SK-N-SH treated with all-trans-retinoic acid at 6 μM for 48 hours (cell line): ENCODE measurements around the gene C21orf58.
"Not testable (repeated sequence)": the region's sequence is repeated elsewhere in the genome, so short reads cannot be mapped to it uniquely, and the experiment has no call there.

Source experiments
- ATAC-seq: fragments of 200-7000 bp; cut with Tn5 transposase; 3 replicates; pipeline ENCODE4 v1.9.1; 2020; ENCODE audit warnings: mild to moderate bottlenecking, moderate library complexity
- BACH2 ChIP-seq: fragments of 250-450 bp; sonication (Bioruptor Pico); IDR thresholded peaks from 2 replicates; pipeline ENCODE4 v1.9.0; 2021; ENCODE audit warnings: mild to moderate bottlenecking, borderline replicate concordance
- CSRNP3 ChIP-seq: fragments of 250-450 bp; sonication (Bioruptor Pico); IDR thresholded peaks from 2 replicates; pipeline ENCODE4 v1.5.1; 2021; ENCODE audit warnings: mild to moderate bottlenecking, moderate library complexity
- ESRRG ChIP-seq: fragments of 250-450 bp; sonication (Bioruptor Pico); IDR thresholded peaks from 2 replicates; pipeline ENCODE4 v1.6.1; 2021; ENCODE audit warnings: mild to moderate bottlenecking
- GLIS3 ChIP-seq: fragments of 250-450 bp; sonication (Bioruptor Pico); IDR thresholded peaks from 2 replicates; pipeline ENCODE4 v1.5.0; 2020; ENCODE audit warnings: mild to moderate bottlenecking, moderate library complexity
- ISL1 ChIP-seq: fragments of 250-450 bp; sonication (Bioruptor Pico); IDR thresholded peaks from 2 replicates; pipeline ENCODE4 v2.1.2; 2022; ENCODE audit warnings: mild to moderate bottlenecking, moderate library complexity
- OSR1 ChIP-seq: fragments of 250-450 bp; sonication (Bioruptor Pico); IDR thresholded peaks from 2 replicates; pipeline ENCODE4 v1.8.0; 2022; ENCODE audit warnings: moderate library complexity, mild to moderate bottlenecking, inconsistent platforms
- PATZ1 ChIP-seq: fragments of 250-450 bp; sonication (Bioruptor Pico); IDR thresholded peaks from 2 replicates; pipeline ENCODE4 v1.8.0; 2020; ENCODE audit warnings: mild to moderate bottlenecking, moderate library complexity, borderline replicate concordance
- POU6F1 ChIP-seq: fragments of 250-450 bp; sonication (Bioruptor Pico); IDR thresholded peaks from 2 replicates; pipeline ENCODE4 v1.8.0; 2021; ENCODE audit warnings: low read depth, mild to moderate bottlenecking, moderate library complexity, borderline replicate concordance
- PPARA ChIP-seq: fragments of 250-450 bp; sonication (Bioruptor Pico); IDR thresholded peaks from 2 replicates; pipeline ENCODE4 v1.5.0; 2020; ENCODE audit warnings: mild to moderate bottlenecking, borderline replicate concordance
- RARB ChIP-seq: fragments of 250-450 bp; sonication (Bioruptor Pico); IDR thresholded peaks from 2 replicates; pipeline ENCODE4 v1.8.0; 2021; ENCODE audit warnings: mild to moderate bottlenecking, moderate library complexity
- SNAI2 ChIP-seq: fragments of 250-450 bp; sonication (Bioruptor Pico); IDR thresholded peaks from 2 replicates; pipeline ENCODE4 v1.5.0; 2020; ENCODE audit warnings: mild to moderate bottlenecking, moderate library complexity
- TCF4 ChIP-seq: fragments of 250-450 bp; sonication (Bioruptor Pico); IDR thresholded peaks from 2 replicates; pipeline ENCODE4 v1.8.0; 2021; ENCODE audit warnings: mild to moderate bottlenecking, moderate library complexity, borderline replicate concordance
- TOX ChIP-seq: fragments of 250-450 bp; sonication (Bioruptor Pico); IDR thresholded peaks from 2 replicates; pipeline ENCODE4 v1.8.0; 2021; ENCODE audit warnings: mild to moderate bottlenecking, moderate library complexity, borderline replicate concordance
- TSHZ2 ChIP-seq: fragments of 250-450 bp; sonication (Bioruptor Pico); IDR thresholded peaks from 2 replicates; pipeline ENCODE4 v1.5.0; 2020; ENCODE audit warnings: mild to moderate bottlenecking, moderate library complexity
- ZC3H10 ChIP-seq: fragments of 250-450 bp; sonication (Bioruptor Pico); IDR thresholded peaks from 2 replicates; pipeline ENCODE4 v1.5.1; 2021; ENCODE audit warnings: mild to moderate bottlenecking, moderate library complexity
- ZFP3 ChIP-seq: fragments of 250-450 bp; sonication (Bioruptor Pico); IDR thresholded peaks from 2 replicates; pipeline ENCODE4 v1.5.0; 2020; ENCODE audit warnings: mild to moderate bottlenecking, moderate library complexity
- ZFP30 ChIP-seq: fragments of 450-650 bp; formaldehyde crosslinking; IDR thresholded peaks from 2 replicates; pipeline ENCODE4 v1.5.0; 2022; ENCODE audit warnings: mild to moderate bottlenecking, moderate library complexity
- ZNF565 ChIP-seq: fragments of 450-650 bp; formaldehyde crosslinking; conservative IDR thresholded peaks from 2 replicates; pipeline ENCODE4 v1.5.0; 2020; ENCODE audit warnings: low read depth, mild to moderate bottlenecking, moderate library complexity
- ZNF70 ChIP-seq: fragments of 450-650 bp; formaldehyde crosslinking; IDR thresholded peaks from 2 replicates; pipeline ENCODE4 v1.5.0; 2020; ENCODE audit warnings: mild to moderate bottlenecking, moderate library complexity
- ZNF8 ChIP-seq: fragments of 450-650 bp; formaldehyde crosslinking; IDR thresholded peaks from 2 replicates; pipeline ENCODE4 v1.5.0; 2020; ENCODE audit warnings: mild to moderate bottlenecking, moderate library complexity

Gene C21orf58

GRCh38 chr21:46323710-46324389 lies at the start of gene C21orf58, which contains the start of gene PCNT:
Gene C21orf58 (minus strand): TSS chr21:46323870. CDS start chr21:46322738, 1,132 bp downstream.
Gene PCNT (plus strand): TSS chr21:46324156. CDS start chr21:46324229, 73 bp downstream.
- no peak for TF ChIP-seq ISL1
- no peak for TF ChIP-seq TCF4 (CRISPR knock-in tag)
- no peak for TF ChIP-seq CSRNP3
- no peak for TF ChIP-seq PATZ1 (CRISPR knock-in tag)
- no peak for TF ChIP-seq ESRRG (CRISPR knock-in tag)
- no peak for TF ChIP-seq PPARA (CRISPR knock-in tag)
- TF ChIP-seq, all 23 proteins: peak for 0

GRCh38 chr21:46372947-46373346 lies 49.3 kb upstream of the C21orf58 start:
- not testable (repeated sequence) for ATAC-seq

More at GRCh38 chr21:46323710-46324389, at the start of gene C21orf58, which contains the start of gene PCNT:
- ATAC-seq, result peak; percentile 87

GRCh38 chr21:46372014-46372485 lies 48.4 kb upstream of the C21orf58 start:
- no peak for TF ChIP-seq GLIS3 (CRISPR knock-in tag)
- no peak for TF ChIP-seq ZNF70 (CRISPR knock-in tag)
- no peak for TF ChIP-seq ZFP30 (CRISPR knock-in tag)
- TF ChIP-seq SNAI2 (CRISPR knock-in tag), result no peak
- TF ChIP-seq ZNF8 (CRISPR knock-in tag), result no peak
- TF ChIP-seq TOX (CRISPR knock-in tag), result no peak
- no peak for TF ChIP-seq ZFP3
- TF ChIP-seq OSR1, result no peak
- TF ChIP-seq BACH2, result no peak
- TF ChIP-seq RARB (CRISPR knock-in tag), result no peak
- no peak for TF ChIP-seq TCF4 (CRISPR knock-in tag)
- no peak for TF ChIP-seq ZNF565 (CRISPR knock-in tag)
- TF ChIP-seq ZC3H10 (CRISPR knock-in tag), result no peak
- no peak for TF ChIP-seq POU6F1 (CRISPR knock-in tag)
- no peak for TF ChIP-seq TSHZ2
- TF ChIP-seq CSRNP3, result no peak
- no peak for TF ChIP-seq PATZ1 (CRISPR knock-in tag)
- TF ChIP-seq PPARA (CRISPR knock-in tag), result no peak
- no peak for ATAC-seq
